ENCODE measurements around the gene SEC14L5.

- TF ChIP-seq GATA3 (IDR thresholded peaks at IDR 0.05; ENCODE audit: low read depth, low read length) (no peak), GATA2 (IDR thresholded peaks at IDR 0.05; ENCODE audit: low read depth, low read length) (no peak)
These were observed 66.5 kb downstream of the SEC14L5 start for GRCh38 chr16:5024632-5025031.
